Upper lobe of left lung (tissue), 6 donors: ENCODE measurements around the gene HGF. TPM values are rescaled to one million over a fixed set of nuclear protein-coding genes. Genes with fewer than 3 reads are reported as not detected.

Source experiments
- ATAC-seq, 2 donors: fragments of 200-7000 bp; cut with Tn5 transposase; one replicate each; pipeline ENCODE4 v1.9.1; 2022; ENCODE audit warnings: mild to moderate bottlenecking in 2 of 2, moderate library complexity in 2 of 2; ENCODE audit not compliant: low FRiP score in 2 of 2
- DNase-seq, 2 donors: peaks; one replicate each; pipeline ENCODE4 v3.0.0-alpha.2; 2019 to 2020
- H3K27ac ChIP-seq, 4 donors: fragments of 200-600 bp; sonication (generic); one replicate each; pipeline ENCODE4 v1.5.1; 2016 to 2019
- H3K27me3 ChIP-seq, 4 donors: fragments of 200-600 bp; sonication (generic); one replicate each; pipeline ENCODE4 v1.5.1; 2017 to 2019
- H3K36me3 ChIP-seq, 4 donors: fragments of 200-600 bp; sonication (generic); one replicate each; pipeline ENCODE4 v1.5.1; 2016 to 2019
- H3K4me1 ChIP-seq, 4 donors: fragments of 200-600 bp; sonication (generic); one replicate each; pipeline ENCODE4 v1.5.1; 2018 to 2019
- H3K4me3 ChIP-seq, 4 donors: fragments of 200-600 bp; sonication (generic); one replicate each; pipeline ENCODE4 v1.5.1; 2017 to 2019; ENCODE audit warnings: mild to moderate bottlenecking in 2 of 4, moderate library complexity in 1 of 4
- H3K9me3 ChIP-seq, 4 donors: fragments of 200-600 bp; sonication (generic); one replicate each; pipeline ENCODE4 v1.5.1; 2018 to 2019
- EP300 ChIP-seq, 4 donors: sonication (generic); formaldehyde crosslinking; IDR thresholded peaks; one replicate each; pipeline ENCODE4 v1.5.1; 2017; ENCODE audit warnings: antibody characterized with exemption in 4 of 4, control low read depth in 2 of 4
- POLR2A ChIP-seq, 4 donors: fragments of 450-650 bp; IDR thresholded peaks; one replicate each; pipeline ENCODE4 v1.5.1; 2016 to 2017; ENCODE audit warnings: antibody characterized with exemption in 4 of 4, mild to moderate bottlenecking in 2 of 4
- POLR2AphosphoS5 ChIP-seq, 2 donors: sonication (generic); formaldehyde crosslinking; IDR thresholded peaks; one replicate each; pipeline ENCODE4 v1.5.1; 2017; ENCODE audit warnings: antibody characterized with exemption in 2 of 2
- WGBS, 2 donors: methylation state at CpG; one replicate each; pipeline ENCODE4 v1.1.5; 2017 to 2018; 5-methylcytosine and 5-hydroxymethylcytosine counted together
- total RNA-seq, 6 donors: library from RNA; depleted of rRNA in 4 of 6; stranded (reverse); fragments of >200 nt in 4 of 6; gene quantifications; one replicate each; pipeline versions ENCODE4 v1.1.0 to v1.2.1, GENCODE V29; 2016 to 2021
- TF ChIP-seq, protein P1 (sequence below), 6 experiments: fragments of 450-650 bp in 4 of 6; fragments of 200-600 bp in 2 of 6; sonication (generic) in 2 of 6; IDR thresholded peaks; one replicate each; pipeline ENCODE4 v1.5.1; 2016 to 2019; ENCODE audit warnings: antibody characterized with exemption in 6 of 6
- donor health status: DM: no; HTN: no; CAD: no; lungs with moderate emphysema.
- donor health status: DM: no; HTN: yes; CAD: no; lungs with severe emphysema.

The HGF gene
- total RNA-seq, 6 donors from 2014 or later = 8.2 to 23.1 (median 8.9) TPM

DNA sequence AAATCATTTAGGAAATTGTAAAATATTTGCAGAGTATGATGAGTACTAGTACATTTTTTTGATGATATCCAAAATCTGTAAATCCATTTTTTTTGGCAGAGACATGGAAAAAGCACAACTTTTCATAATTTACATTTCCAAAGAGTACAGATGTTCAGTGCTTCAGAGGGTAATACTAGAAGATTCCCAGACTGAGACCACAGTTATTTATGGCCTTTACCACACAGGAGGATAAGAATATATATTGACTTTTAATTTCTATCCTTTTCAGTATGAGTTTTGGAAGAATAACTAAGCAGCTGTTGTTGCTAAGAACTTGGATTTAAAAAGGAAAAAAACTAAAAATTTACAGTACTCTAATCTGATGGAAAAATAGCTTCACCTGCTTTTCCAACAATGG, 61.9 kb downstream of the HGF start:
- TF ChIP-seq, protein P1, sequence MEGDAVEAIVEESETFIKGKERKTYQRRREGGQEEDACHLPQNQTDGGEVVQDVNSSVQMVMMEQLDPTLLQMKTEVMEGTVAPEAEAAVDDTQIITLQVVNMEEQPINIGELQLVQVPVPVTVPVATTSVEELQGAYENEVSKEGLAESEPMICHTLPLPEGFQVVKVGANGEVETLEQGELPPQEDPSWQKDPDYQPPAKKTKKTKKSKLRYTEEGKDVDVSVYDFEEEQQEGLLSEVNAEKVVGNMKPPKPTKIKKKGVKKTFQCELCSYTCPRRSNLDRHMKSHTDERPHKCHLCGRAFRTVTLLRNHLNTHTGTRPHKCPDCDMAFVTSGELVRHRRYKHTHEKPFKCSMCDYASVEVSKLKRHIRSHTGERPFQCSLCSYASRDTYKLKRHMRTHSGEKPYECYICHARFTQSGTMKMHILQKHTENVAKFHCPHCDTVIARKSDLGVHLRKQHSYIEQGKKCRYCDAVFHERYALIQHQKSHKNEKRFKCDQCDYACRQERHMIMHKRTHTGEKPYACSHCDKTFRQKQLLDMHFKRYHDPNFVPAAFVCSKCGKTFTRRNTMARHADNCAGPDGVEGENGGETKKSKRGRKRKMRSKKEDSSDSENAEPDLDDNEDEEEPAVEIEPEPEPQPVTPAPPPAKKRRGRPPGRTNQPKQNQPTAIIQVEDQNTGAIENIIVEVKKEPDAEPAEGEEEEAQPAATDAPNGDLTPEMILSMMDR (IDR thresholded peaks at IDR 0.05) = no peak
- no peak for TF ChIP-seq EP300 (IDR thresholded peaks at IDR 0.05)
- no peak for TF ChIP-seq POLR2A (IDR thresholded peaks at IDR 0.05)
- no peak for TF ChIP-seq POLR2AphosphoS5 (IDR thresholded peaks at IDR 0.05)

DNA sequence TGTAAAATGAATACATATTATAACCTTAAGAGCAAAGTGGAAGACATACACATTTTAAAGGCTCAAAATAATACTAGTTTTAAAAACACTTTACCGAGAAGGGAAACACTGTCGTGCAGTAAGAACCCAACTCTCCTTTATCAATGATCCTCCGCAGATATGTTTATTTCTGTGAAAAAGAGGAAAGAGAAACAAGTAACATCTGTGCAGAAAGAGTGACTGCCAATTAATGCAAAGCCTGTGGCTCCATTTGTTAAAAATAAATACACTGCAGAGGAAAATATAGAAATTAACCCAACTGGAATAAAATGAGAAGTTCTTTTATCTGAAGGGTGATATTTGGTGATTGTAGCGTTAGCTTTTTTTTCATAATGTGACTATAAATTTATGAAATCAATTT, 62.7 kb downstream of the HGF start:
- H3K27me3 ChIP-seq = no peaks in the 10 kb centered on the region
- H3K9me3 ChIP-seq = no peaks in the 10 kb centered on the region
- peaks cover 0 to 7% (median 0%) of the 10 kb centered on the region in 4 donors for H3K36me3 ChIP-seq
- no peaks in the 10 kb centered on the region for H3K4me1 ChIP-seq
- 74 to 82% methylated on average over 4 of the region's 4 CpGs for WGBS, 2 donors
- no peak for ATAC-seq
- TF ChIP-seq EP300 (IDR thresholded peaks at IDR 0.05) = no peak
- no peak overlapping the region for H3K4me3 ChIP-seq
- DNase-seq = no peak
- H3K27ac ChIP-seq = no peak overlapping the region

More for the DNA sequence above, 61.9 kb downstream of the HGF start:
- Histone ChIP-seq H3K4me1 (no peaks in the 10 kb centered on the region), H3K36me3 (peaks cover 0 to 7% (median 0%) of the 10 kb centered on the region in 4 donors), H3K4me3 (no peak overlapping the region), H3K27ac (no peak overlapping the region), H3K27me3 (no peaks in the 10 kb centered on the region), H3K9me3 (no peaks in the 10 kb centered on the region)
- DNase-seq (no peak), ATAC-seq (no peak)

DNA sequence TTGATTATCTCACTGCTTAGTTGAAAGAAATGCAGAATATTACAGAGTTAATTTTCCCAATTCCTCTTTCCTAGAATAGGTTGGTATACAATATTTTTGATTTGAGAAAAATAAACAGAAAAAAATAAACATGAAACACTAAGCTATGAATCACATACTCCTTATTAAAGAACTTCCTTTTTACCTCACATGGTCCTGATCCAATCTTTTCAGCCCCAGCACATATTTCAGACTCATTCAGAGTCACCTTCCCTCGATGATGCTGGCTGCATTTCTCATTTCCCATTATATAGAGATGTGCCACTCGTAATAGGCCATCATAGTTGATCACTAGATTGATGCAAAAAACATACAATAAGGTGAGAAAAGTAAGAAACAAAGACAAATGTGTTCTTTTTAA, 64.6 kb downstream of the HGF start:
- no peak for DNase-seq
- TF ChIP-seq POLR2A (IDR thresholded peaks at IDR 0.05) = no peak
- TF ChIP-seq POLR2AphosphoS5 (IDR thresholded peaks at IDR 0.05) = no peak
- TF ChIP-seq, protein P1 (IDR thresholded peaks at IDR 0.05) = no peak
- no peak for TF ChIP-seq EP300 (IDR thresholded peaks at IDR 0.05)
- Histone ChIP-seq H3K27ac (no peak overlapping the region), H3K27me3 (no peaks in the 10 kb centered on the region), H3K9me3 (no peaks in the 10 kb centered on the region), H3K36me3 (peaks cover 0 to 3% (median 0%) of the 10 kb centered on the region in 4 donors), H3K4me3 (no peak overlapping the region), H3K4me1 (no peaks in the 10 kb centered on the region)
- ATAC-seq = no peak
- 71 to 80% methylated on average over 2 of the region's 2 CpGs for WGBS, 2 donors

DNA sequence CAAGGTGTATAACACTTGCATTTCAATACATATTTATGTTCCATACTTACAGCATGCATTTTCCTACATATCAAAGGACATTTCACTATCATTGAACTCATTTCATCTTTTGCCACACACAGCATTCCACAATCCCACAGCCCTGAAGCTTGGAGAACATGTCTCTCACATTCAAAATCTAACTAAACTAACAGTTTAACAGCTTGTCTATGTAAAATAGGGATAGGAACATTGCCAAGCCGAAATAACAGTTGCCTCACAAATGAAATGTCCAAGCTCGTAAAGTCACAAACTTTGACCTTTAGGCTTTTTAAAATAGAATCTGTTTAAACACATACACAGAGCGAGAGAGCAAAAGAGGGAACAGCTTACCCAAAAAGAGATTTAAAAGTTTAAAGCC, 65.3 kb downstream of the HGF start:
- H3K27me3 ChIP-seq = no peaks in the 10 kb centered on the region
- WGBS, 2 donors = 65 to 77% methylated on average over 3 of the region's 3 CpGs

DNA sequence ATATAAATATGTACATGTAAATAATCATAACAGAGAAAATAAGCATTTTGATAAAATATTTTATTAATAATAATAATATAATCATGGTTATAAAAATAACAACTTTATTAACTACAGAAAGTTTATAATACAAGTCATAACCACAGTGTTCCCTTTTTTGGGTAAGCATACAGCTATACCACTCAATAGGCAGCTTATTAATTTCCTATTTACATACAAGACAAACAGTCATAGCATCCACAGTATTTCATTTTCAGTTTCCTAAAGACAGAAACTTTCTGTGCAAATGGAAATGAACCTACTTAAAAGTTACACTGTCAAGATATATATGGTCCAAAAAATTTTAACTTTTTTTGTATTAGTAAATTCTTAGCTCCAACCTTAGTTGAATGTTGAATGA, 70.9 kb downstream of the HGF start:
- ATAC-seq (no peak), DNase-seq (no peak)
- TF ChIP-seq POLR2A (IDR thresholded peaks at IDR 0.05) (no peak), POLR2AphosphoS5 (IDR thresholded peaks at IDR 0.05) (no peak), EP300 (IDR thresholded peaks at IDR 0.05) (no peak)
- TF ChIP-seq, protein P1 (IDR thresholded peaks at IDR 0.05) = no peak
- Histone ChIP-seq H3K4me1 (no peaks in the 10 kb centered on the region), H3K27me3 (no peaks in the 10 kb centered on the region), H3K27ac (no peak overlapping the region), H3K4me3 (no peak overlapping the region), H3K36me3 (no peaks in the 10 kb centered on the region), H3K9me3 (no peaks in the 10 kb centered on the region)

More for the DNA sequence above, 65.3 kb downstream of the HGF start:
- Histone ChIP-seq H3K4me1 (no peaks in the 10 kb centered on the region), H3K36me3 (peaks cover 0 to 3% (median 0%) of the 10 kb centered on the region in 4 donors), H3K4me3 (no peak overlapping the region), H3K9me3 (no peaks in the 10 kb centered on the region), H3K27ac (no peak overlapping the region)
- no peak for DNase-seq
- TF ChIP-seq EP300 (IDR thresholded peaks at IDR 0.05) (no peak), POLR2AphosphoS5 (IDR thresholded peaks at IDR 0.05) (no peak), POLR2A (IDR thresholded peaks at IDR 0.05) (no peak)
- TF ChIP-seq, protein P1 (IDR thresholded peaks at IDR 0.05) = no peak
- no peak for ATAC-seq
